Measurements from ENCODE around the gene TGFA.
A peak's percentile ranks its signal among the peaks of the same experiment; 100 is the strongest.
"Not testable (repeated sequence)": the region's sequence is repeated elsewhere in the genome, so short reads cannot be mapped to it uniquely, and the experiment has no call there.

Gene TGFA

DNA sequence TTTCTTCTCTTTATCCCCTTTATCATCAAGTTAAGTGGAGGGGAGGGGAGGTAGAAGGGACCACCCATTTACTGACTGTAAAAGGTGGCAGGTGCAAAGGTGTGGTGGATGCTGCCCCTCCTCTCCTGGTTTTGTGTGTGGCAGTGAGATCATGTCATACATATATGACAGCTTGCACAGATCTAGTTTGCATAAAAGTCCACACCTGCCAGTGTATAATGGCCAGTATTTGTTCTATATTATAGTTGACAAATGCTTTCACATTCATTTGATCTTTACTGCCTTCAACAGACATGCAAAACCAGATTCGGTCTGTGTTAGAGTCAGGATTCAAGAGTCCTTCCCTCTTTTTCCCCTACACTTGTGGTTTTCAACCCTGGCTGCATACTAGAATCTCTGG is 55.1 kb downstream of the TGFA start:
- DNase-seq, result no peak

DNA sequence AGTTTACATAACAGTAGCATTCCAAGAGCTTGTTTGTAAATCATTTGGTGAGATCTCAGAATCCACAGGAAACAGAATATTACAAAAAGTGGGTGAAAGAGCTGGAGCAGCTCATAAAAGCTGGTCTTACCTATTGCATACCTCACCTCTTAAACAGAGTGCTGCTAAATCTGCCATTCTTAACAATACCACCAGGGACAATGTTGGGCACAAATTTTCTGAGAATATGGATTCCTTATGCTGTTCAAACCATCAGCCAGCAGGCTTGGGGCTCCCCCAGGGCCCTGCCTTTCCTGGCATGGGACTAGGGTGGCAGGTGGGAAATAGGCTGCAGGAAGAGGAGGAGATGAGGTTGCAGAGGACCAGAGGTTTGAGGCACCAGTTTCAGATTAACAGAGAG is 55.6 kb downstream of the TGFA start:
- DNase-seq, result no peak

DNA sequence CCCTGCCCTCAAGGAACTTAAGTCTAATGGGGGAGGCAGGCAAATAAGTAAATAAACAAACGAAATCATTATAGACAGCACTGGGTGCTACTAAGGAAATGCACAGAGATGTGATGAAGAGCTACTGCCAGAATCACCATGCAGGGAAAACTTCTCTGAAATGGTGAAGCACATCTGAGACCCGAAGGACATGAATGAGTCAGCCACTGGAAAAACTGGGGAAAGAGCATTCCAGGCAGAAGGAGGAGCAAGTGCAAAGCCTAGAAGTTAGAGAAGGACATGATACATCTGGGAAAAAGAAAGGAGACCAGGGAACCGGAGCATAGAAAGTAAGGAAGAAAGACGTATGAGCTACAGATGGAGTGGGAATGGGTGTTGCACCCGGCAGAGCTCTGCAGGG is 56.8 kb downstream of the TGFA start:
- DNase-seq, result no peak

DNA sequence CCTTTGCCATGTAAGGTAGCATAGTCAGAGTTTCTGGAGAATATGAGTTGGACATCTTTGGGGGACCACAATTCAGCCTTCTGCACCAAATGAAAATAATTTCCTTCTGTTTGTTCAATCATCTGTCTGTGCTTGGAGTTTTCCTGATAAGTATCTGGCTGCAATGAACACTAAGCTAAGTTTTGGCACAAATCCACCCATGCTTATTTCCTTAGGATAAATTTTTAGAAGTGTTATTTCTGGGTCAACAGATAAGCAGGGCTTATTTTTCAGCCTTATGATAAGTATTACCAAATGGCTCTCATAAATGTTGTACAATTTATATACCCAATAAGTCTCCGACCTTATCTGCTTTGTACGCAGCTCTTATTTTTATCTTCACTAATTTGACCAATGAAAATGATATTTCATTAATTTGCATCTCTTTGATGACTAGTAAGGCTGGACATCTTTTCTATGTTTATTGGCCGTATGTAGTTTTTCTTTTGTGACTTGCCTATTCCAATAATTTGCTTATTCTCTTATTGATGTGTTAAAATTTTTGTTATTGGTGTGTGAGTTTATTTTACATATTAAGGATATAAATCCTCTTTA is 59.2 kb downstream of the TGFA start:
- no peak for DNase-seq

DNA sequence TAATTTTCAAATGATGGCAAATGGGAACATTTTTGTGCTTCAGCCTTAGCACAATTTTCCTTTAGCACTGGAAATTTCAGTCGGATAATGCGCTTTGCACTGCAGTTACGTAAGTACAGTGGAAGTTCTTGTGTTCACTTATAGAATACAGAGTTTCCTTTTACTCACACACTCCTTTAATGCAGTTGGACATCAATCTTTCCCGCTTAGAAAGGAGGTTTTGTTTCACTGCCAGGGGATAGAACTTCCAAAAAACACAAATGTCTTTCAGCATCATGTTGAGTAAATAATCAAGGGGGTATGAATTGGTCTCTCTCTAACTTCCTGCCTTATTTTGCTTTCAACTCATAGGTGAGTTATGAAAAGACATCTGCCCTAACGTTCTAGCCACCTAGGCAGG is 63.2 kb downstream of the TGFA start:
- DNase-seq, result no peak

- DNase-seq, result no peak
Measured at GRCh38 chr2:70489165-70489564, 64.5 kb downstream of the TGFA start.

- DNase-seq, result no peak
Measured at GRCh38 chr2:70484086-70484485, 69.5 kb downstream of the TGFA start.

- DNase-seq, result no peak
Measured at GRCh38 chr2:70482401-70482800, 71.2 kb downstream of the TGFA start.

GRCh38 chr2:70480468-70480867 is 73.2 kb downstream of the TGFA start:
- no peak for DNase-seq

DNA sequence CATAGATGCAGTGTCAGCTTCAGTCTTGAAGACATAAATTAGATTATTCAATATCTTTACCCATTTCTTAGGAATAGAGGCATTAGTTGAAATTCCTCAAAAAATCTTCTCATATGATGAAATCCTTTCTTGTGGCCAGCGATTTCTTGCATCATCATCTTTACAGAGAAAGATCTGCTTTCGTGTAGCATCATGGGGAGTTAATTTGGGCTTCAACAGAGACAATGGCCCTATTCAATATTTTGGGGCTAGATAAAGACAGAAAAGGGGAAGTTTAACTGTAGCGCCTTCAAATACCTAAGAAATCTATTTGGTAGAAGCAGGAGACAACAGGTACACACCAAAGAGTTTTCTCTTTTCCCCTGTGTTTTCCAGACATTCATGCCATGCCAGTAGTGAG is 73.8 kb downstream of the TGFA start:
- DNase-seq, result no peak

- no peak for DNase-seq
Measured at GRCh38 chr2:70477441-70477844, 76.2 kb downstream of the TGFA start.

GRCh38 chr2:70475266-70475665 is 78.4 kb downstream of the TGFA start:
- no peak for DNase-seq

GRCh38 chr2:70474256-70474848 is 79.3 kb downstream of the TGFA start:
- DNase-seq, result no peak

DNA sequence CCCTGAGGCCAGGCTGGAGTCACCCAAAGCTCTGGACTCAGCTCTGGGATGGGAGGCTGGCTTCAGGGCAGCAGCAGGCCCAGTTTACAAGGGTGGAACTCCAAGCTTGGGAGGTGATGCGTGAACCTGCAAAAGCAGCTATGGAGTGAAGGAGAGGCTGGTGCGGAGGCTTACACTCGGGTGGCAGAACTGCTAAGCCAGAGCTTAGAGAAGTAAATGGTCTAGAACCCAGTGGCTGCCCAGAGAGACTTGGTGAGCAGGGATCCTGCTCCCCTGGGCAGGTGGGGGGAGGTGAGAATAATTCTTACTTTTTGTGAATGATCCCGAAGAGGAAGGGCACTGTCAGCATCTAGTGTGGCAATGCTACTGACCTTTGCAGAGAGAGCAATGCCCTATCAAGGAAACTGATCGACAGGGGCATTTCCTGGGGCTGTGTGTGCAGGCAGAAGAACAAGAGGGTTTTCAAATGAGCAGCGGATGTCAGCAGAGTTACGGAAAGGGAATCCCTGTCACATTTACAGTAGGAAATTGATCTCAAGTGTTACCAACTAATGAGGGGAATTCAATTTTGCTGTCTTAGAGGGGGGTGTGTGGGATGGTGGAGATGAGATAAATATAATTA is 80.4 kb downstream of the TGFA start:
- DNase-seq, result no peak

GRCh38 chr2:70472221-70472890 is 81.3 kb downstream of the TGFA start:
- no peak for DNase-seq

DNA sequence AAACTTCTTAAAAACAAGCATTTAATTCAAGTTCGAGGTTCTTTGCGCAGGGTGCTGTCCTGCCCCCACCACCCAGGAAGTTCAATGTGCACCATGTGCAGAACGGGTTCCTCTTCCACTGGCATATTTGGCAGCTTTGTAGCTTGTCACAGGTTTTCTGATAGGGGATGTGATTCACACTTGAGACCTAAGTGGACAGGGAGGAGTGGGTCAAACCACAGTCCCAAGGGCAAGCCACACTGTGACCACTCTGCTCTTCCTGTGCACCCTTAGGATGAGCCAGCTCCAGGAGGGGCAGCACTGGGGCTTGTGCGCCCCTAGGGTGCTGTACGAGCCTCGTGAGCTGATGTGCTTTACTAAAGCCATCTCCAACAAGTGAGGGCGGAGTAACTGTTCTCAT is 82.5 kb downstream of the TGFA start:
- peak in 1 of 58 donors; percentile 7 for DNase-seq

GRCh38 chr2:70469961-70470360 is 83.7 kb downstream of the TGFA start:
- no peak for DNase-seq

DNA sequence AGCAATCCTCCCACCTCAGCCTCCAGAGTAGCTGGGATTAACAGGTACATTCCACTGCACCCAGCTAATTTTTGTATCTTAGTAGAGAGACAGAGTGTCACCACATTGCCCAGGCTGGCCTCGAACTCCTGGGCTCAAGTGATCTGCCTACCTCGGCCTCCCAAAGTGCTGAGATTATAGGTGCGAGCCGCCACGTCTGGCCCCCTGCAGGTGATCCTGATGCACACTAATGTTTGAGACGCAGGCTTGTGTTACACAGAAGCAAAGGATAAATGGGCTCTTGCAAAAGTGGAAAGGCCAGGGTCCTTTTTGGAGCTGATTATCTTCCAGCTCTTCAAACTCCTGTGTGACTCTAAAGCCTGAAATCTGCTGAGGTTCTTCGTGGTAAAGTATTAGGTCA is 84.2 kb downstream of the TGFA start:
- no peak for DNase-seq

- DNase-seq, result no peak
Measured at GRCh38 chr2:70468878-70469277, 84.7 kb downstream of the TGFA start.

GRCh38 chr2:70467831-70468779 is 85.5 kb downstream of the TGFA start:
- no peak for DNase-seq

- DNase-seq, result no peak
Measured at GRCh38 chr2:70467237-70467636, 86.4 kb downstream of the TGFA start.

- not testable (repeated sequence) for DNase-seq
Measured at GRCh38 chr2:70466647-70467046, 87.0 kb downstream of the TGFA start.
